ENCODE results near the gene PLPP3. TPM values are rescaled to one million over a fixed set of nuclear protein-coding genes. Genes with fewer than 3 reads are reported as not detected.
A peak's percentile ranks its signal among the peaks of the same experiment; 100 is the strongest.
"Not testable (repeated sequence)": the region's sequence is repeated elsewhere in the genome, so short reads cannot be mapped to it uniquely, and the experiment has no call there.

Gene PLPP3
- polyA plus RNA-seq (2013, experiment 1 of 2; ENCODE audit: insufficient read length): 69.3 TPM
- polyA plus RNA-seq (2013, experiment 2 of 2; ENCODE audit: insufficient read length): 72.0 TPM

DNA sequence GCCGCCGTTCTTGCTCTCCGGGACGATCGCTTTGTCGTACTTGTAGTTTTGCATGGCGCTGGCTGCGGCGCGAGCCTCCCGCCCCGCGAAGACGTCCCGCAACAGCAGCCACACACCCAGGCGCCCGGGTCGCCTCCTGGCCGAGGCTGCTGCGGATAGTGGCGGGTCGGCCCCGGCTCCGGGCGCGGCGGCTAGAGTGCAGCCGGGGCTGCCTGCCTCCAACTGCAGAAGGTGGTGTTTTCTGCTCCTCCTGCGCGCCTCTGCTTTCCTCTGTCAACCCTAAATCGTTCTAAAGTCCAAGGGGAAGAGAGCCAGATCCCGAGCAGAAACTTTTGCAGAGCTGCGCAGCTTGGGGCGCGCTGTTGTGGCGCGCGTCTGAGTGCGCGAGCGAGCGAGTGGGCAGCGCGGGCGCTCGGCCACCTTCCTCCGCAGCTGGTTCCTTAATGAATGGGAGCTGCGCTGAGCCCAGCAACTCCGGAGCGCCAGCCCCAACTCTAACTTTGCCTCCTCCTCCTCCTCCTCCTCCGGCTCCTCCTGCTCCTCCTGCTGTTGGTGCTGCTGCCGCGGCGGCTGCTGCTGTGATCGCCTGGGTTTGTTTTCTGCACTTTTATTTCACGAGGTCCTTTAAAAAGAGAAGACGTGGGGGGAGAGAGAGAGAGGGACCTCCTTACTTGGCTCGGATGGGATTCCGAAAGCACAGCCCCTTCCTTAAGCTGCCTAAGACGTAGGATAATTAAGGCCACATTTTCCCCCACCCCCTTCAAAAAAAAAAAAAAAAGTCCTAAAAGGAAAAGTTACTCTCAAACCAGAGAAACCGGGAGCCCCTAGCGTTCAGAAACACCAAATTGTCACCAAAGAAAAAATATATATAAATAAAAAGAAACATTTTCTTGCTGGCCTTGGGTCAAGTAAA lies at the start of gene PLPP3:
PLPP3 (minus strand) TSS at position 601 of the 913 bp plus-strand sequence; CDS start at position 54, 547 bp downstream.
- peak; percentile 97 for DNase-seq

DNA sequence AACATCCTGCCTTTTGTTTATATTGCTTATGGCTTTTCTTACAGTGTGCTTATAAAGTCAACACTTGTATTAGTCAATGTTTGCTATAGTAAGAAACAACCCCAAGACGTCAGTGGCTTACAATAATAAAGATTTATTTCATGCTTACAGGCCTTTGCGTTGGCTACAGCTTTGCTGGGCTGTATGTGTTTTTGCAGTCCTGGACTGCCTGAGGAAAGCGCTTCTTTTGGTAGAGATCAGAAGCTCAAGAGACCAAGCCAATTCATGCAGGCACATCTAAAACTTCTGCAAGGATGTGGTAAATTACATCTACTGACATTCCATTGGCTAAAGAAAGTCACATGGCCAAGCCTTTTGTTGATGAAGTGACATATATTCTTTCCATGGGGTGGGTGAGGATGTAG lies 48.3 kb upstream of the PLPP3 start:
- peak; percentile 28 for DNase-seq

DNA sequence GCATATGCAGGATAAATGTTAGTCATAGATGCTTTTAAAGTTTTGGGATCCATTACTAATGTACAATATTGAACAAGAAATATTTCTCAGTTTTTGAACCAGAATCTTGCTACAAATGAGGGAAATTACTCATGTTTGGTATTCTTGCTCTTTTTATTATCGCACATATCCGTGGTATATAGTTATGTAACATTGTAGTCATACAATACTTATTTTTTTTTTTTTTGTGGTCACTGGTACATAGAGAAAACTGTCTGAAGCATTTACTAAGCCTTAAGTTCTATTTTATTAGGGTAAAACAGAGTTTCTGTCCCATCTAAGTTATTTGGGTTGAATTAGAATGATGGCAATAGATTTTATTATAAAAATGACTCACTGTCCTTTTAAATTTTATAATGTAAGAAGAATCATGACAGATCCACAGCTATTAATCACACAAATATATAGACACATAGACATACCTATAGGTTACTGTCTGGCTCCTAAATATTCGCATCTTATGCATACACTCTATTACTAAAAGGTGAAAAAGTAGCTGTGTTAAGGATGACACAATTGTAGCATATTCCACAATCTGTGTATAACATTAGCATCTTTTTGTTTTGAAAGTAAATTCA lies 47.8 kb upstream of the PLPP3 start:
- peak; percentile 27 for DNase-seq

DNA sequence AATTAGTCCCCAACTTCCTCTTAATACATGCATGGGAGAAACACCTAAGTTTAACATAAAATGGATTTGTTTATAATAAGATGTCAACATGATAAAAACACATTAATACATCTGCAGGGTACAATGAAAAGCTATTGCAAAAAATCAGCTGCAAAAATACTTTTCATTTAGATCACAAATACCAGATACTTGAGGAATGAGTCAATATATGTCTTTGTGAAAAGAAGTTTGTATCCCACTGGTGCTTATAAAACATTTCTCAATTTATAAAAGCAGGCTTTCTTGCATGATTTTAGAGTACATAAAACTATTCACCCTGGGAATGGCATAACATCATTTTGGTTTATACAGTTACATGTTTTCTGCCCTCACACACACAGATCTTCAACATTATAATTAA lies 47.2 kb upstream of the PLPP3 start:
- peak; percentile 62 for DNase-seq

DNA sequence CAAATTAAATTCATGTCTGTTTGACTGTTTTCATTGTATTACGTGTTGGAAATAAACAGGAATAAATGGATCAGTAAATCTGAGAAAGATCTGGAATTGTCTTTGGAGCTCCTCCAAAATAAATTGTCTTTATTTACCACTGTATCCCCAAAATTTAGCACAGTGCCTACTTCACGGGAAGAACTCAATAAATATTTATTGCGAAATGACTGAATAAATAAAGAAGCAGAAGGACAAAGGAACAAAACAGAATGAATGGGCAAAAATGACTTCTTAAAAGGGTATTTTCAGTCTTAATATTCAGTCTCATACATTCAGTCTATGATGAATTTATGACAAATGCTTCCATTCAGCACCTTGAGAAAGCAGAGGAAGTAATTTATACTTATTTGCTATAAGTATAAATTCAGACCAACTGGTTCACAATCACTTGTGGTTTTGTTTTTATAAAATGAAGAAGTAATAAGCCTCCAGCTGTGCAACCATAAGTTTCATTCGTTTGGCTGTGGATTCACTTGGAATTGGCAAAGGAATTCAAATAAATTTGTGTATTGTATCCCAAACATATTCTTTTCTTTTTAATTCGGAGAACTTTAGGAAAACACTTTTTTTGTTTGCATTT lies 46.6 kb upstream of the PLPP3 start:
- DNase-seq: peak; percentile 28

DNA sequence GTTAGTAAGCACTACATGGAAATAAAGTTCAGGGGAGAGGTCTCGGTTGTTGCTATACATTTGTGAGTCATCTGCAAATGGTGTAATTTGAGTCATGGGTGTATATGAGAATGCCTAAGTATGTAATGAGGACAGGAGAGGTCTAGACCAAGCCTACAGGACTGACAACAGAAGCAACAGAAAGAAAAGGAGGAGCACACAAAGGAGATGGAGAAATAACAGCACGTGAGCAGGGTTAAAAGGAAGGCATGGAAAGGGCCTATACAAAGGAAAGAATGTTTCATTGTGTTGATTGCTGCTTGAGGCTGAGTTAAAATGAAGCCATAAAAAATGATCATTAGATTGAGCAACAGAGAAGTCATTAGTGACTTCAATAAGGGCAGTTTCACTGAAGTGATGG lies 37.8 kb upstream of the PLPP3 start:
- DNase-seq: peak; percentile 22

DNA sequence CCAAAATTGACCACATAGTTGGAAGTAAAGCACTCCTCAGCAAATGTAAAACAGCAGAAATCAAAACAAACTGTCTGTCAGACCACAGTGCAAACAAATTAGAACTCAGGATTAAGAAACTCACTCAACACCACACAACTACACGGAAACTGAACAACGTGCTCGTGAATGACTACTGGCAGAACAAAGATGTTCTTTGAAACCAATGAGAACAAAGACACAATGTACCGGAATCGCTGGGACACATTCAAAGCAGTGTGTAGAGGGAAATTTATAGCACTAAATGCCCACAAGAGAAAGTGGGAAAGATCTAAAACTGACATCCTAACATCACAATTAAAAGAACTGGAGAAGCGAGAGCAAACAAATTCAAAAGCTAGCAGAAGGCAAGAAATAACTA lies 31.4 kb upstream of the PLPP3 start:
- not testable (repeated sequence) for DNase-seq

DNA sequence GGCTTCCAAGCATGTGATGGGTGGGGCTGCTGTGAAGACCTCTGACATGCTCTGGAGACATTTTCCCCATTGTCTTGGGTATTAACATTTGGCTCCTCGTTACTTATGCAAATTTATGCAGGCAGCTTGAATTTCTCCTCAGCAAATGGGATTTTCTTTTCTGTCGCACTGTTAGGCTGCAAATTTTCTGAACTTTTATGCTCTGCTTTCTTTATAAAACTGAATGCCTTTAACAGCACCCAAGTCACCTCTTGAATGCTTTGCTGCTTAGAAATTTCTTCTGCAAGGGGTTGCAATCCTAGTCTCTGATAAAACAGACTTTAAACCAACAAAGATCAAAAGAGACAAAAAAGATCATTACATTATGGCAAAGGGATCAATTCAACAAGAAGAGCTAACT lies 30.7 kb upstream of the PLPP3 start:
- not testable (repeated sequence) for DNase-seq

DNA sequence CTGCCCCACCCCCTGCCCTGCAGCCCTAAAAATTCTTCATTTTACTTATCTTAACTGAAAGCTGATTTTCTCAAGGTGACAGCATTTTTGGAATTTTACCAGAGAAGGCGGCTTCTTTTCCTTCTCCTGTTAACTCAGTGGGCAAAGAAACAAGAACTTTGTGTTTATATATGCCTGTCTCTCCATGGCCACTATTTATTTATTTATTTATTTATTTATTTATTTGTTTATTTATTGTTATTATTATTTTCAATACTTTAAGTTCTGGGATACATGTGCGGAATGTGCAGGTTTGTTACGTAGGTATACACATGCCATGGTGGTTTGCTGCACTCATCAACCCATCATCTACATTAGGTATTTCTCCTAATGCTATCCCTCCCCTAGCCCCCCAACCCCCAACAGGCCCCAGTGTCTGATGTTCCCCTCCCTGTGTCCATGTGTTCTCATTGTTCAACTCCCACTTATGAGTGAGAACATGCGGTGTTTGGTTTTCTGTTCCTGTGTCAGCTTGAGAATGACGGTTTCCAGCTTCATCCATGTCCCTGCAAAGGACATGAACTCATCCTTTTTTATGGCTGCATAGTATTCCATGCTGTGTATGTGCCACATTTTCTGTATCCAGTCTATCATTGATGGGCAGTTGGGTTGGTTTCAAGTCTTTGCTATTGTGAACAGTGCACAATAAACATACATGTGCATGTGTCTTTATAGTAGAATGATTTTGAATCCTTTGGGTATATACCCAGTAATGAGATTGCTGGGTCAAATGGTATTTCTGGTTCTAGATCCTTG lies 16.2 kb upstream of the PLPP3 start:
- not testable (repeated sequence) for DNase-seq

DNA sequence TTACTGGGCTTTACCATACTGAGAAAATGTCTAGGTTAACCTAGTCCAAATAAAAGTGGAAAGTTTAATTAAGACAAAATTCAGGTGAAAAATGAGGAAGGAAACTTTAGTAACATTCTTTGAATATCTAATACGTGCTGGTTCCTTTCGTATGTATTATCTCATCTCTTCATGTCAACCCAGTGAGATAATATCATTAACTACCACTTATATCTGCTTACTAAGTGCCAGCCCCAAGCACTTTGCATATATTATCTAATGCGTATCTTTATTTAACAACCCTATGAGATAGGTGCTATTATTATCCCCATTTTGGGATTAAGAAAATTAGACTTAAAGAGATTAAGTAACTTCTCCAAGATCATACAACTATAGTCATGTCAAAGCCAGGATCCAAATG lies 12.5 kb upstream of the PLPP3 start:
- DNase-seq: no peak

DNA sequence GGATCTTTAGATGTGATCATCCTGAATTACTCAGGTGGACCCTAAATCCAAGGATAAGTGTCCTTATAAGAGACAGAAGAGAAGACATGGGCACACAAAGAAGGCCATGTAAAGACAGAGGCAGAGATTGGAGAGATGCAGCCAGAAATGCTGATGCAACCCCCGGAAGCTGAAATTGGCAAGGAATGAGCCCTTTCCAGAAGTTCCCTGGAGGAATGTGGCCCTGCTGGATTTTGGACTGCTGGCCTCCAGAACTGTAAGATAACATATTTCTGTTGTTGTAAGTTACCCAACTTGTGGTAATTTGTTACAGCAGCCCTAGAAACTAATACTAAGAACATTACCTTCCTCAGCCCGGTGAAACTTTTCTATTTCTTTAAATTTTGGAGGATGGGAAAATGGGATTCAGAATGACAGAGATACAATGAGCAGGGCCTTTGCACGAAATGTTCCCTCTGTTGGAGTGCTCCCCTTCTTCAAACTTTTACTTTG lies 11.2 kb upstream of the PLPP3 start:
- DNase-seq: peak; percentile 74

DNA sequence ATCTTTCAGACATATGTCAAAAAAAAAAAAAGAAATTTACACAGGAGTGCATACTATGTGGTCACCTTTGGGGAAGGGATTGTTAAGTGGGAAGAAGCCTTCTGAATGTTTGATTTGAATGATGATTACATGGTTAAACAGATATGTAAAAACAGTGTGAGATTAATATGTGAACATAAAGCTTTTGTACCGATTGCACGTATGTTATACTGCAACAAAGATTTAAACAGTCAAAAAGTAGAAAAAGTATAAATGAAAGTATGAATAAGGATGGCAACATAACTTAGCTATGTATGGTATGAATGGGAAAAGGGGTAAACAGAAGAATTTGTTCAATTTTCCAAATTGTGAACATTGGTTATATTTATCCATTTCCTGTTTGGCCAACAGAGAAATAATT lies 10.0 kb upstream of the PLPP3 start:
- peak; percentile 18 for DNase-seq

DNA sequence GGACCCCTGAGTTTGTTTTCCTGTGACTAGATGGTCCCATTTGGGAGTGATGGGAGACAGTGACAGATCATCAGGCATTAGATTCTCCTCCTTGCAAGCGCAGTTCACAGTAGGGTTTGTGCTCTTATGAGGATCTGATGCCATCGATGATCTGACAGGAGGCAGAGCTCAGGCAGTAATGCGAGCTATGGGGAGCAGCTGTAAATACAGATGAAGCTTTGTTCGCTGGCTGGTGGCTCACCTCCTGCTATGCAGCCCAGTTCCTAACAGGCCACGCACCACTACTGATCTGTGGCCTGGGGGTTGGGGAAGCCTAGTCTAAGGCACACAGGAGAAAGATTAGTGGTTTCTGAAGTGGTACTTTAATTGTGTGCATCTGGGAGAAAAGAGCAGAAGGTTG lies 7.1 kb upstream of the PLPP3 start:
- DNase-seq: no peak

DNA sequence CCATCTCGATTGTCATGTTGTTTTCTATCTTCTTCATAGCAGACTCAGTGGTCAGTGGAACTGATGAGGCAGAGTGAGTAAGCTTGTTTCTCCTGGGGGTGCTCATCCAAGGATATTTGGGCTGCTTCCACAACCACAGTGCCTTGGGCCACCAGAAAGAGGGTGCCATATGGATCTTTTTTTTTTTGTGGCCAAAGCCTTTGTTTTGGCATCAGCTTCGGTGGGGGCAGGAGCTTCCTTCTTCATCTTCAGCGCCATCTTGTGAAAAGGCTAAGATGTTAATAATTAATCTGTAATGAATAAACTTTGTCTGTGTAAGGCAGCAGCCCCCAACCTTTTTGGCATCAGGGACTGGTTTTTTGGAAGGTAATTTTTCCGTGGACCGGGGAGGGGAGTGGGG lies 6.6 kb upstream of the PLPP3 start:
- DNase-seq: peak; percentile 23

DNA sequence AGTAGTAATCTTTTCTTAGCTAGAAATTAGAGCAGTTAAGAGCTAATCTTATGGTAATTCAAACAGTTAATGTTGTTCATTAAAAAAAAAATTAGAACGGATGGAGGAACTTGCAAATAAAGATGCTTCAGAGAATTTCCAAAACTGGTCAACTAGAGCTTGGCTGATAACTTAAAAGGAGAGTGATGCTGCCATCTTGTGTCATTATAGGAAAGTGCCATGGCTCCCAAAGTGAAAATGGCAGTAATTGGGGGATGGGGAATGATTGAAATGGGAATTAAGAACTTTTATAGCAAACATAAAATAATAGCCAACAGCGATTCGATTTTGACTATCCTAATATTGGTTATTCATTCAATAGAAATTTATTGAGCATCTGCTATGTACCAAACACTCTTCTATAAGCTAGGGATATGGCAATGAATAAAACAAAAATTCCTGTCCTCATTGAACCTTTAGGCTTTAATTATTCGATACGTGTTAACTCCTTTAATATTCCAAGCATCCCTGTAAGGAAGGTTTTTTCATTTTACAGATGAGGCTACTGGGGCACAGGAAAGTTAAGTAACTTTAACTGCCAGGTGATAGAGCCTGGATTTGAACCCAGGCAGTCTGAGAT lies 5.7 kb upstream of the PLPP3 start:
- DNase-seq: peak; percentile 75

DNA sequence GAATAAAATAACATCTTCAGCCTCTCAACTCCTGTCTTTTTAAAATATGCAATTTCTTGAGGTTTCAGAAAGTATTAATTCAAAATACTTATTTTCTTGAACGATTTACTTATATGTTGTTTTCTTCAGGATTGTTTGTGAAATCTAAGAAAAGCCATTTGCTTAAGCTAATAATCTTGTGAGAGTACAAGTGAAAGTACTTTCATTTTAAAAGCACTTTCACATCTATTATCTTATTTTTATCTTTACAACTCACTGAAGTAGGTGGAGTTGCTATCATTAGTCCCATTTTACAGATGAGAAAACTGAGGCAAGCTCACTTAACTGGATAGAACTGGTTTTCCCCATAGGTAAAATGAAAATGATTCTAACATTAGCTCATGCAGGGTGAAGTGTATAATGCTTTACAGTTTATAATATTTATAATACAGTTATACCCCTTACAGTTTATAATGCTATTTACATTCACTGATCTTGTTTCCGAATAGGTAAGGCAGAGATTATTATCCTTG lies 4.7 kb upstream of the PLPP3 start:
- DNase-seq: no peak

DNA sequence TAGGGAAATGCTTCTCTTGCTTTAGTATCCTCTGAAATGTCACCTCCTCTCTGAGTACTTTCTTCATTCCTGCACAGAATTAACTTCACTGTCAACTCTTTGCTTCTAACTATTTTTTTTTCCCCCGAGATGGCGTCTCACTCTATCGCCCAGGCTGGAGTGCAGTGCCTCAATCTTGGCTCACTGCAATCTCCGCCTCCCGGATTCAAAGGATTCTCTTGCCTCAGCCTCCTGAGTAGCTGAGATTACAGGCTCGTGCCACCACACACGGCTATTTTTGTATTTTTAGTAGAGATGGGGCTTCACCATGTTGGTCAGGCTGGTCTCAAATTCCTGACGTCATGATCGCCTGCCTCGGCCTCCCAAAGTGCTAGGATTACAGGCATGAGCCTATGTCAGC lies 1.4 kb upstream of the PLPP3 start:
- no peak for DNase-seq

DNA sequence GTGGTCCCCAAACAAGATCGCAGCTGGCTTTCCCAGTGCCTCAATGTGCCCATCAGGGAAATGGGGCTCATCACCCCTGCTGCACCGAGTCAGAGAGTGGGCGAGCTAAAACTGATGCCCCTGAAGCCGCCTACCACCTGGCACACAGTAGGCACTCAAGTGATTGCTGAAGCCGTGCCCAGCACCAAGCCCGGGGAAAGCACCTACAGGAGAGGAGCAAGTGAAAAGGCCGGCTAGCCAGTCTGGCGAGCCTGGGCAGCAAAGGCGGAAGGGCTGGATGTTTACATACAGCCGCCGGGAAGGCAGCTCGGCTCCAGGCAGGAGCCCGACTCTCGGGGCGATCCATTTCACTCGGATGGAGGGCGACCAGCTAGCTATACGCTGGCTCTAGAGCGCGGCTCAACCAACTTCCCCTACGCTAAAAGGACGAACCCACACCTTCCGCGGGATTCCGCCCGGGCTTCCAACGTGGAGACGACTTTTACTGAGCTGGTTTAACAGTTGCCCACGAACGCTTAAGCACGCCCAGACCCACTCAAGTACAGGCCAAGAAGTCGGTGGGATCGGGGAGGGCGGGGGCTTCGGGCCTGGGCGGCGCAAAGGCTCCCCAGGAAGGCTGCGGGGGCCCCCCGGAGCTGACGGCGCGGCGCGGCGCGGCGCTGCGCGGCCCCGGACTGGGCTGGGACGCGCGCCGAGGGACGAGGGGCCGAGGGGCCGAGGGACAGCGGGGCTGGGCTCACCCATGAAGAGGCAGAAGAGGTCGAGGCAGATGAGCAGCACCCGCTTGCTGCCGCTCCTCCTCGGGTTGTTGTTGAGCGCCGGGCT lies 1.0 kb downstream of the PLPP3 start:
- DNase-seq: peak; percentile 45

DNA sequence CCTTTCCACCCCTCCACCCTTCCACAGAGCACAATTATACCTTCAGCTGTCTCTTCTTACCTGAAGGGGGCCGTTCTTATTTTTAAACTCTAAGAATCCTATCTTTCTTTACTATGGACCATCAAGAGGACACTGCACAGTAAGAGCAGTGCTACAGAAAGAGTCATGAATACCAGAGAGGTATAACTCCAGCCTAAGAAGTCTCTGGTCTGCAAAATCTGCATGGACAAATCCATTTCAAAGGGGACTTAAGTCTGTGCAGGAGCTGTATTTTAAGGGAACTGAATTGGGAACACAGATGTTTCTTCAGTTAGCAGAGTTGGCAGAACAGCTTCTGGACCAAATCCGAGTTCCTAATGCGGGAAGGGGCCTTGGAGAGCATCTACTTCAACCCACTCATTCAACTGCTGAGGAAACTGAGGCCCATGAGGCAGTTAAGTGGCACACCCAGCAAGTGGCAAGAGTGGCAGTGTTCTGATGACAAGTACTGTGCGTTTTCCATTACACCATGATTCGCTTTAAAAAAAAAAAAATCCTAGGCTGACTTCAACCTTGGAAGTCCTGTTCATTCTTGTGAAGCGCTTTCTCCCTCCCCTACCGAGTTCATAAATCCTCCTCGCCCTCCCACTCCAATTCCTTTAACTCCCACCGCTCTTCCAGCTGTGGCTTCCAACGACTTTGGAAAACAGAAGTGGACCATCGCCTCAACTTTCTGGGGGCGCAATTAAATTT lies 1.8 kb downstream of the PLPP3 start:
- no peak for DNase-seq

DNA sequence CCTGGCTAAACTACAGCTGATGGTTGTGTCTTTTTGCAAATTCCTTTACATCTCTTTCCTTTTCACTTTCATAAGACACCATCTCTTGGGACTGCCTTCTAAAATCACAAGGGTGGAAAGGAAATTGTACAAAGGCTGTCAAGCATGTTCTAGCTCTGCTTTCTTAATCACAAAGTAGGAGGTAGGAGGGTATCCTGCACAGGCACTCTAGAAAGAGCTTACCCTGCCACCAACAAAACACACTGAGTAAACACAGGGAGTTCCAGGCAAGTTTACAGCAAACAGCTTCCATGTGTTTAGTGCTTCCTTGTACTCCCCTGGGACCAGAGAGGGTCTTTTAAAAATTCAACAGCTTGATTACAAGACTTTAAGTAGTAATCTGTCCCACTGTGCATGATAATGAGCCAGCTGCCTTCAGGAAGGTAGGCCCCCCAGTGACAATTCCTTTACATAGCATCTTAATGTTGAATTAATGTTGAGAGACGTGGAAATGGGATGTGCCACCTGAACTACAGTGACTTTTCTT lies 2.4 kb downstream of the PLPP3 start:
- DNase-seq: peak; percentile 52
